HepG2 (cell line): ENCODE data around the gene FSTL1. TPM values are rescaled to one million over a fixed set of nuclear protein-coding genes. Genes with fewer than 3 reads are reported as not detected.
A peak's percentile ranks its signal among the peaks of the same experiment; 100 is the strongest.

Source experiments
- CAMTA2 ChIP-seq: sonication (generic); formaldehyde crosslinking; IDR thresholded peaks from 2 replicates; pipeline ENCODE4 v1.4.0; 2020; ENCODE audit warnings: mild to moderate bottlenecking, missing genetic modification reagents, borderline replicate concordance
- CERS6 ChIP-seq: sonication (generic); formaldehyde crosslinking; IDR thresholded peaks from 2 replicates; pipeline ENCODE4 v1.5.0; 2020; ENCODE audit warnings: missing genetic modification reagents
- DMTF1 ChIP-seq: sonication (generic); formaldehyde crosslinking; IDR thresholded peaks from 2 replicates; pipeline ENCODE4 v1.4.0; 2020; ENCODE audit warnings: mild to moderate bottlenecking, missing genetic modification reagents
- FOXC1 ChIP-seq: sonication (generic); formaldehyde crosslinking; IDR thresholded peaks from 2 replicates; pipeline ENCODE4 v1.8.0; 2022; ENCODE audit warnings: mild to moderate bottlenecking, missing genetic modification reagents, borderline replicate concordance
- KAT8 ChIP-seq: IDR thresholded peaks from 2 replicates; pipeline ENCODE4 v1.6.1; 2016; ENCODE audit warnings: missing genetic modification reagents, missing compliant biosample characterization
- MBD4 ChIP-seq: IDR thresholded peaks from 2 replicates; pipeline ENCODE4 v1.6.1; 2012; ENCODE audit warnings: low read length, inconsistent platforms, borderline replicate concordance
- MED13 ChIP-seq: sonication (generic); formaldehyde crosslinking; IDR thresholded peaks from 2 replicates; pipeline ENCODE4 v1.5.0; 2020; ENCODE audit warnings: missing genetic modification reagents
- POLR2AphosphoS2 ChIP-seq: IDR thresholded peaks from 2 replicates; pipeline ENCODE4 v1.6.1; 2011; ENCODE audit warnings: low read depth, low read length, improper control_type of control experiment
- XRCC5 ChIP-seq: fragments of 200-400 bp; formaldehyde crosslinking; optimal IDR thresholded peaks from 2 replicates; pipeline ENCODE3; 2017; ENCODE audit warnings: mild to moderate bottlenecking, low read length
- ZNF20 ChIP-seq: sonication (generic); formaldehyde crosslinking; IDR thresholded peaks from 2 replicates; pipeline ENCODE4 v1.4.0; 2020; ENCODE audit warnings: mild to moderate bottlenecking, moderate library complexity, missing genetic modification reagents
- ZNF580 ChIP-seq: IDR thresholded peaks from 2 replicates; pipeline ENCODE4 v1.6.1; 2016; ENCODE audit warnings: low read depth, borderline replicate concordance
- ZNF609 ChIP-seq: sonication (generic); formaldehyde crosslinking; IDR thresholded peaks from 2 replicates; pipeline ENCODE4 v1.4.0; 2020; ENCODE audit warnings: mild to moderate bottlenecking, missing genetic modification reagents, borderline replicate concordance
- ZNF670 ChIP-seq: sonication (generic); formaldehyde crosslinking; IDR thresholded peaks from 2 replicates; pipeline ENCODE4 v1.8.0; 2022; ENCODE audit warnings: mild to moderate bottlenecking, missing genetic modification reagents, borderline replicate concordance
- ZSCAN31 ChIP-seq: sonication (generic); formaldehyde crosslinking; IDR thresholded peaks from 2 replicates; pipeline ENCODE4 v1.5.0; 2020; ENCODE audit warnings: low read depth, mild to moderate bottlenecking, missing genetic modification reagents
- polyA plus RNA-seq, 8 experiments: library from polyadenylated mRNA; depleted of rRNA in 3 of 8; stranded (reverse) in 7 of 8; unstranded in 1 of 8; fragments of >200 nt; fragmentation: Illumina TruSeq in 4 of 8; extraction: Trizol in 4 of 8; gene quantifications; 2 replicates each; pipeline versions ENCODE4 v1.2.1 to v1.2.3, GENCODE V29; 2011 to 2016; ENCODE audit warnings: low read depth in 4 of 8, missing spikeins in 1 of 8, mixed read lengths in 1 of 8; ENCODE audit not compliant: insufficient read depth in 1 of 8
- total RNA-seq, 5 experiments: library from RNA; depleted of rRNA; stranded (reverse); fragments of >200 nt; fragmentation: Illumina TruSeq; extraction: Trizol; gene quantifications; 2 replicates each; pipeline ENCODE4 v1.2.3, GENCODE V29; 2016; ENCODE audit warnings: low read depth in 1 of 5
- TF ChIP-seq, protein P1 (sequence below): sonication (generic); formaldehyde crosslinking; IDR thresholded peaks from 2 replicates; pipeline ENCODE4 v1.4.0; 2020; ENCODE audit warnings: missing genetic modification reagents
- TF ChIP-seq, protein P2 (sequence below): IDR thresholded peaks from 2 replicates; pipeline ENCODE4 v1.6.1; 2016; ENCODE audit warnings: missing biosample characterization, missing genetic modification reagents, low read depth

FSTL1 gene
- total and polyA plus RNA-seq, 2 of the 13 experiments (the other 11 are each of a cell fraction or from before 2014, with no cell fraction given) = 0.07 to 0.29 TPM

- TF ChIP-seq MBD4 = no peak
- TF ChIP-seq, protein P1, sequence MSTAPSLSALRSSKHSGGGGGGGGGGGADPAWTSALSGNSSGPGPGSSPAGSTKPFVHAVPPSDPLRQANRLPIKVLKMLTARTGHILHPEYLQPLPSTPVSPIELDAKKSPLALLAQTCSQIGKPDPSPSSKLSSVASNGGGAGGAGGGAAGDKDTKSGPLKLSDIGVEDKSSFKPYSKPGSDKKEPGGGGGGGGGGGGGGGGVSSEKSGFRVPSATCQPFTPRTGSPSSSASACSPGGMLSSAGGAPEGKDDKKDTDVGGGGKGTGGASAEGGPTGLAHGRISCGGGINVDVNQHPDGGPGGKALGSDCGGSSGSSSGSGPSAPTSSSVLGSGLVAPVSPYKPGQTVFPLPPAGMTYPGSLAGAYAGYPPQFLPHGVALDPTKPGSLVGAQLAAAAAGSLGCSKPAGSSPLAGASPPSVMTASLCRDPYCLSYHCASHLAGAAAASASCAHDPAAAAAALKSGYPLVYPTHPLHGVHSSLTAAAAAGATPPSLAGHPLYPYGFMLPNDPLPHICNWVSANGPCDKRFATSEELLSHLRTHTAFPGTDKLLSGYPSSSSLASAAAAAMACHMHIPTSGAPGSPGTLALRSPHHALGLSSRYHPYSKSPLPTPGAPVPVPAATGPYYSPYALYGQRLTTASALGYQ (CRISPR knock-in tag) = peak; percentile 66
- TF ChIP-seq ZSCAN31 (CRISPR knock-in tag) = peak; percentile 87
- peak; percentile 63 for TF ChIP-seq XRCC5
- TF ChIP-seq FOXC1 = peak; percentile 92
- peak; percentile 67; the same call in 1 of the 2 replicates for TF ChIP-seq KAT8 (CRISPR knock-in tag)
- no peak; the same call in 1 of the 2 replicates for TF ChIP-seq ZNF670 (CRISPR knock-in tag)
- TF ChIP-seq MED13 (CRISPR knock-in tag) = peak; percentile 82
- TF ChIP-seq CERS6 = no peak
- no peak for TF ChIP-seq ZNF609 (CRISPR knock-in tag)
- TF ChIP-seq CAMTA2 (CRISPR knock-in tag) = no peak
- 0 out of 2 replicates have a peak, but pooled peaks have one; percentile 51 for TF ChIP-seq DMTF1
- TF ChIP-seq ZNF580 (CRISPR knock-in tag) = no peak
- TF ChIP-seq, protein P2, sequence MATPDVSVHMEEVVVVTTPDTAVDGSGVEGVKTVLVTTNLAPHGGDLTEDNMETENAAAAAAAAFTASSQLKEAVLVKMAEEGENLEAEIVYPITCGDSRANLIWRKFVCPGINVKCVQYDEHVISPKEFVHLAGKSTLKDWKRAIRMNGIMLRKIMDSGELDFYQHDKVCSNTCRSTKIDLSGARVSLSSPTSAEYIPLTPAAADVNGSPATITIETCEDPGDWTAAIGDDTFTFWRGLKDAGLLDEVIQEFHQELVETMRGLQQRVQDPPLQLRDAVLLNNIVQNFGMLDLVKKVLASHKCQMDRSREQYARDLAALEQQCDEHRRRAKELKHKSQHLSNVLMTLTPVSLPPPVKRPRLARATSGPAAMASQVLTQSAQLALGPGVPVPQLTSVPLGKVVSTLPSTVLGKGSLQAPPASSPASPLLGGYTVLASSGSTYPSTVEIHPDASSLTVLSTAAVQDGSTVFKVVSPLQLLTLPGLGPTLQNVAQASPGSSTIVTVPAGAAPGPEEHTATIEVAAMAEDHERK (CRISPR knock-in tag) = peak; percentile 13; the same call in 1 of the 2 replicates
- TF ChIP-seq POLR2AphosphoS2 = no peak
- no peak for TF ChIP-seq ZNF20 (CRISPR knock-in tag)
Measured at GRCh38 chr3:120348991-120349854, 101.6 kb downstream of the FSTL1 start, which contains the start of gene LRRC58 (continued).
